ENCODE data around the gene PDGFRB. TPM values are rescaled to one million over a fixed set of nuclear protein-coding genes. Genes with fewer than 3 reads are reported as not detected.

PDGFRB gene
- total RNA-seq, 1 experiment from 2014 or later = not detected

DNA sequence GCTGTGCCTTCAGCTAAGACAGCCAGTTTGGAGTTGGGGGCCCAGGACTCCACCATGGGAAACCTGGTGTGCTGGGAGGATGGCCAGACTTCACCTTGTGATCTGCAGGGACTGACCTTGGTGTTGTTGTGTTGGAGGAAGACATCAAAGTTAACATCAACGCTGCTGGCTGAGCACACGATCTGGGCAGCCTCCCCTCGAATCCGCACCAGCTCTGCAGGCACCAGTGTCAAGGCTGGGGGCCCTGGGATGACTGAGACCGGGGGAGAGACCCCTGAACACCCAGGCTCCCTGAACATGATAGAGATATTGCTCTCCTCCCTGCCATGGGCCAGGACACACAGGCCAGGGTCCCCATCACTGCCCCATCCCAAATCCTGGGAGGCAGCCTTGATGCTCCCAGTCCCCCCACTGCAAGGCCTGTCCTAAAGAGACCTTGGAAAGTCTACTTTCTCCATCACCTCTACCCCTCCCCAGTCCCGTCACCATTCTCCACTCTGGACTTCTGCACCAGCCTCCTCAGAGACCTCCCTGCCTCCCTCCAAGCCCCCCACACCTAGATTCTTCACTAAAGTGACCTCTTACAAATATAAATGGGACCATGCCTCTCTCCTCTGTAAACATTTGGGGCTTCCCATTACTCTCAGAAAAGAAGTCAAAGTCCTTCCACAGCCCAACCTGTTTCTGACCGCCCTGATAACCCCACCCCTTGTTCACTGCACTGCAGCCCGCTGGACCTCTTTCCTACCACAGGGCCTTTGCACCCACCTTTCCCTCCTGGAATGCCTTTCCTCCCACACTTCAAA, 77.4 kb downstream of the PDGFRB start:
- H3F3A ChIP-seq (ENCODE audit: insufficient read depth, low read depth) = no peaks in the 10 kb centered on the region
- H3K79me2 ChIP-seq (ENCODE audit: low read depth) = no peaks in the 10 kb centered on the region
- H3K27ac ChIP-seq = no peak overlapping the region
- CTCF ChIA-PET = interaction anchor here (0.6 kb wide), 1 partner anchor 185 kb away, joined by 3 read pairs; no protein-coding TSS in a partner anchor
- no peaks in the 10 kb centered on the region for H4K20me1 ChIP-seq (ENCODE audit: insufficient read depth)
- POLR2A ChIA-PET (ENCODE audit: unreplicated experiment) = interaction anchor here (0.5 kb wide), 1 partner anchor 63 kb away, joined by 5 read pairs; no protein-coding TSS in a partner anchor
- H2AFZ ChIP-seq = no peak overlapping the region
- H3K36me3 ChIP-seq (ENCODE audit: low read depth) = no peaks in the 10 kb centered on the region
- H3K4me2 ChIP-seq = no peak overlapping the region
- intact Hi-C loops (cut with micrococcal nuclease; ENCODE audit: unreplicated experiment) = no loop called here
- H3K27me3 ChIP-seq (ENCODE audit: insufficient read depth, low read depth) = peaks cover 27% of the 10 kb centered on the region
- no peak for DNase-seq
- no peaks in the 10 kb centered on the region for H3K4me1 ChIP-seq (replicated peaks; ENCODE audit: insufficient read depth)
- no peaks in the 10 kb centered on the region for H3K9me2 ChIP-seq (ENCODE audit: insufficient read depth)
- no TSS peak for BruUV-seq (replicated peaks)
- no peak overlapping the region for H3K4me3 ChIP-seq
- no peaks in the 10 kb centered on the region for H3K9me3 ChIP-seq (ENCODE audit: insufficient read depth, low read depth)
- no peak for TF ChIP-seq EZH2 (IDR thresholded peaks at IDR 0.05; ENCODE audit: low read depth)
- TF ChIP-seq, protein P1, sequence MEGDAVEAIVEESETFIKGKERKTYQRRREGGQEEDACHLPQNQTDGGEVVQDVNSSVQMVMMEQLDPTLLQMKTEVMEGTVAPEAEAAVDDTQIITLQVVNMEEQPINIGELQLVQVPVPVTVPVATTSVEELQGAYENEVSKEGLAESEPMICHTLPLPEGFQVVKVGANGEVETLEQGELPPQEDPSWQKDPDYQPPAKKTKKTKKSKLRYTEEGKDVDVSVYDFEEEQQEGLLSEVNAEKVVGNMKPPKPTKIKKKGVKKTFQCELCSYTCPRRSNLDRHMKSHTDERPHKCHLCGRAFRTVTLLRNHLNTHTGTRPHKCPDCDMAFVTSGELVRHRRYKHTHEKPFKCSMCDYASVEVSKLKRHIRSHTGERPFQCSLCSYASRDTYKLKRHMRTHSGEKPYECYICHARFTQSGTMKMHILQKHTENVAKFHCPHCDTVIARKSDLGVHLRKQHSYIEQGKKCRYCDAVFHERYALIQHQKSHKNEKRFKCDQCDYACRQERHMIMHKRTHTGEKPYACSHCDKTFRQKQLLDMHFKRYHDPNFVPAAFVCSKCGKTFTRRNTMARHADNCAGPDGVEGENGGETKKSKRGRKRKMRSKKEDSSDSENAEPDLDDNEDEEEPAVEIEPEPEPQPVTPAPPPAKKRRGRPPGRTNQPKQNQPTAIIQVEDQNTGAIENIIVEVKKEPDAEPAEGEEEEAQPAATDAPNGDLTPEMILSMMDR (conservative IDR thresholded peaks at IDR 0.05) = no peak

DNA sequence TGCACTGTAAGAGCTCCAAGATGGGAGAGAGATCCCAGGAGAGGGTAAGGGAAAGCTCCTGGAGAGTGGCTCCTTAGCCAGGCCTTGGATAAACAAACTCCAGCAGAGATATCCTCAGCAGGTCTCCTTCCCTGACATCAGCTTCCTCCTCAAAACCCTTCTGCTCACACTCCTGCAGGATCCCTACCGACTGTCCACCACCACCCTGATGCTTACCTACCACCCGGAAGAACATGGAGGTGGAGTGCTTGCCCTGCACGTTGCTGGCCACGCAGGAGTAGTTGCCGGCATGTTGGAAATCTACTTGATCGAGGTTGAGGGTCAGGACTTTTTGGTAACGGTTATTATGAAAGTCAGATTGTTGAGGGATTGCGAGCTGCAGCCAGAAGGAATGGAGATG, 78.6 kb downstream of the PDGFRB start:
- BruUV-seq (replicated peaks) = no TSS peak
- Histone ChIP-seq H3F3A (ENCODE audit: insufficient read depth, low read depth) (no peaks in the 10 kb centered on the region), H3K79me2 (ENCODE audit: low read depth) (no peaks in the 10 kb centered on the region), H3K9me2 (ENCODE audit: insufficient read depth) (no peaks in the 10 kb centered on the region), H3K4me2 (no peak overlapping the region), H3K9me3 (ENCODE audit: insufficient read depth, low read depth) (no peaks in the 10 kb centered on the region), H3K36me3 (ENCODE audit: low read depth) (no peaks in the 10 kb centered on the region), H4K20me1 (ENCODE audit: insufficient read depth) (no peaks in the 10 kb centered on the region), H3K27me3 (ENCODE audit: insufficient read depth, low read depth) (peaks cover 27% of the 10 kb centered on the region), H3K4me1 (replicated peaks; ENCODE audit: insufficient read depth) (no peaks in the 10 kb centered on the region), H2AFZ (no peak overlapping the region), H3K4me3 (no peak overlapping the region), H3K27ac (no peak overlapping the region)
- ChIA-PET CTCF (no interaction called here), POLR2A (ENCODE audit: unreplicated experiment) (no interaction called here)
- TF ChIP-seq, protein P1 (conservative IDR thresholded peaks at IDR 0.05) = no peak
- TF ChIP-seq EZH2 (IDR thresholded peaks at IDR 0.05; ENCODE audit: low read depth) = no peak
- DNase-seq = no peak
- intact Hi-C loops (cut with micrococcal nuclease; ENCODE audit: unreplicated experiment) = no loop called here

DNA sequence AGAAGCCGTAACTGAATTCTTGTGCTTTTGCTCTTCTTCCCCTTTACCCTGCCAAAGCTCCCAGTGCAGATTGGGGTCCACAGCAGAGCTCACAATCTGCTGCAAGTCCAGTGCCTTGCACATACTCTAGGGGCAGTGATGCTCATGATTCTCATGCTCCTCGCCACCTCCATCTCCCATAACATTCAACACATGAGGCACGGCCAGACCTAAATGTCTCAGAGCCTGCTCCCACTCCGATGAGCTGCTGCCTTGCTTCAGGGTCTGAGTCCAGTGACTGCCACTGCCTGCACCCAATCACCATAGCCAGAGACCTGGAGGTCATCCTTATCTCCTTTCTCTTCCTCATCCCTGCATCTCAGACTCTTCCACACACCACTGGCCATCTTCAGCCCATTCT, 79.8 kb downstream of the PDGFRB start:
- no peaks in the 10 kb centered on the region for H3F3A ChIP-seq (ENCODE audit: insufficient read depth, low read depth)
- no peaks in the 10 kb centered on the region for H3K79me2 ChIP-seq (ENCODE audit: low read depth)
- H2AFZ ChIP-seq = no peak overlapping the region
- H3K36me3 ChIP-seq (ENCODE audit: low read depth) = no peaks in the 10 kb centered on the region
- H3K4me1 ChIP-seq (replicated peaks; ENCODE audit: insufficient read depth) = no peaks in the 10 kb centered on the region
- no peak overlapping the region for H3K4me2 ChIP-seq
- no peaks in the 10 kb centered on the region for H3K9me2 ChIP-seq (ENCODE audit: insufficient read depth)
- BruUV-seq (replicated peaks) = no TSS peak
- no peaks in the 10 kb centered on the region for H3K9me3 ChIP-seq (ENCODE audit: insufficient read depth, low read depth)
- ChIA-PET POLR2A (ENCODE audit: unreplicated experiment) (no interaction called here), CTCF (no interaction called here)
- intact Hi-C loops (cut with micrococcal nuclease; ENCODE audit: unreplicated experiment) = no loop called here
- no peaks in the 10 kb centered on the region for H4K20me1 ChIP-seq (ENCODE audit: insufficient read depth)
- no peak for DNase-seq
- TF ChIP-seq, protein P1 (conservative IDR thresholded peaks at IDR 0.05) = no peak
- no peak for TF ChIP-seq EZH2 (IDR thresholded peaks at IDR 0.05; ENCODE audit: low read depth)
- H3K27me3 ChIP-seq (ENCODE audit: insufficient read depth, low read depth) = peaks cover 27% of the 10 kb centered on the region
- no peak overlapping the region for H3K27ac ChIP-seq
- H3K4me3 ChIP-seq = no peak overlapping the region

Measured in PC-9 (cell line).